HG02610 (cell line): Measurements from ENCODE around the gene NRG2.

Source experiments
- ATAC-seq: cut with Tn5 transposase; IDR thresholded peaks from one replicate; pipeline ENCODE4 v1.9.1; 2021; ENCODE audit warnings: mild to moderate bottlenecking, moderate library complexity; ENCODE audit not compliant: unreplicated experiment

The NRG2 gene

GRCh38 chr5:140013536-140013935 is 29.6 kb downstream of the NRG2 start:
- ATAC-seq: no peak

GRCh38 chr5:140012443-140012842 is 30.7 kb downstream of the NRG2 start:
- ATAC-seq: no peak

- ATAC-seq: peak; percentile 92
Measured at GRCh38 chr5:140011297-140011802, 31.7 kb downstream of the NRG2 start.

- no peak for ATAC-seq
Measured at GRCh38 chr5:140010798-140011197, 32.3 kb downstream of the NRG2 start.

- no peak for ATAC-seq
Measured at GRCh38 chr5:140007311-140007710, 35.8 kb downstream of the NRG2 start.

- peak; percentile 98 for ATAC-seq
Measured at GRCh38 chr5:140005145-140005591, 37.9 kb downstream of the NRG2 start.

- ATAC-seq: no peak
Measured at GRCh38 chr5:140004174-140004573, 38.9 kb downstream of the NRG2 start.

GRCh38 chr5:140003519-140003918 is 39.6 kb downstream of the NRG2 start:
- ATAC-seq: no peak

GRCh38 chr5:140000332-140000731 is 42.8 kb downstream of the NRG2 start:
- no peak for ATAC-seq

GRCh38 chr5:139998837-139999236 is 44.3 kb downstream of the NRG2 start:
- ATAC-seq: peak; percentile 61

- no peak for ATAC-seq
Measured at GRCh38 chr5:139997276-139997675, 45.8 kb downstream of the NRG2 start.

GRCh38 chr5:139995929-139996328 is 47.2 kb downstream of the NRG2 start:
- ATAC-seq: no peak

- no peak for ATAC-seq
Measured at GRCh38 chr5:139994234-139994633, 48.9 kb downstream of the NRG2 start.

- ATAC-seq: peak; percentile 48
Measured at GRCh38 chr5:139985733-139986132, 57.4 kb downstream of the NRG2 start.

- ATAC-seq: peak; percentile 63
Measured at GRCh38 chr5:139985290-139985689, 57.8 kb downstream of the NRG2 start.

- no peak for ATAC-seq
Measured at GRCh38 chr5:139984816-139985215, 58.3 kb downstream of the NRG2 start.

GRCh38 chr5:139982975-139983240 is 60.2 kb downstream of the NRG2 start:
- ATAC-seq: no peak

- no peak for ATAC-seq
Measured at GRCh38 chr5:139982157-139982974, 60.7 kb downstream of the NRG2 start.

- no peak for ATAC-seq
Measured at GRCh38 chr5:139980765-139981164, 62.3 kb downstream of the NRG2 start.

- ATAC-seq: no peak
Measured at GRCh38 chr5:139979943-139980342, 63.2 kb downstream of the NRG2 start.

GRCh38 chr5:139979518-139979917 is 63.6 kb downstream of the NRG2 start:
- ATAC-seq: no peak

GRCh38 chr5:139976703-139977102 is 66.4 kb downstream of the NRG2 start:
- no peak for ATAC-seq

- ATAC-seq: no peak
Measured at GRCh38 chr5:139975942-139976341, 67.2 kb downstream of the NRG2 start.
